ENCODE results near the gene GNA12. TPM values are rescaled to one million over a fixed set of nuclear protein-coding genes. Genes with fewer than 3 reads are reported as not detected.

GNA12 gene
- polyA plus RNA-seq, 1 of the 3 experiments (the other 2 are of a cell fraction): 64.8 TPM

GRCh38 chr7:2716906-2717292 is 127.2 kb downstream of the GNA12 start (continued):
- TF ChIP-seq CTCF (IDR thresholded peaks at IDR 0.05): no peak
- no peak for TF ChIP-seq FOSL2 (IDR thresholded peaks at IDR 0.05; ENCODE audit: borderline replicate concordance, low read depth)
- TF ChIP-seq GABPA (IDR thresholded peaks at IDR 0.05; ENCODE audit: low read depth): no peak

- TF ChIP-seq EP300 (IDR thresholded peaks at IDR 0.05; ENCODE audit: borderline replicate concordance in 1 of 2, low read depth in 1 of 2, low read length in 1 of 2) (no peak), RAD21 (IDR thresholded peaks at IDR 0.05; ENCODE audit: low read length) (no peak), CTCF (IDR thresholded peaks at IDR 0.05) (no peak), GATA2 (CRISPR knock-in tag; IDR thresholded peaks at IDR 0.05) (no peak), FOSL2 (IDR thresholded peaks at IDR 0.05; ENCODE audit: borderline replicate concordance, low read depth) (no peak)
- H4K20me1 ChIP-seq (ENCODE audit: insufficient read depth): no peaks in the 10 kb centered on the region
- no peak overlapping the region for H2AFZ ChIP-seq (ENCODE audit: low read depth)
- H3K4me2 ChIP-seq: no peak overlapping the region
- no peak overlapping the region for H3K9ac ChIP-seq
- H3K36me3 ChIP-seq (replicated peaks in 1 of 2; ENCODE audit: control insufficient read depth in 1 of 2, insufficient read depth in 2 of 2, low read length in 1 of 2): peaks cover 9 to 26% of the 10 kb centered on the region in 2 experiments
- H3K9me2 ChIP-seq: no peaks in the 10 kb centered on the region
- H3K4me1 ChIP-seq (ENCODE audit: control insufficient read depth in 1 of 2, insufficient read depth in 2 of 2, low read depth in 1 of 2, low read length in 1 of 2): peaks cover 0 to 31% of the 10 kb centered on the region in 2 experiments; a peak in 1 of 4 replicates
- 97% methylated on average over 10 of the region's 11 CpGs for WGBS (ENCODE audit: low lambda C conversion rate)
- H3F3A ChIP-seq (replicated peaks; ENCODE audit: insufficient read depth): no peaks in the 10 kb centered on the region
- H3K4me3 ChIP-seq (ENCODE audit: low read depth in 2 of 2, low read length in 1 of 2): no peak overlapping the region
- H3K27me3 ChIP-seq (ENCODE audit: insufficient read depth): no peaks in the 10 kb centered on the region
- H3K9me3 ChIP-seq: no peaks in the 10 kb centered on the region
- no peak for DNase-seq
- H3K27ac ChIP-seq (ENCODE audit: low read depth in 2 of 2, low read length in 1 of 2): no peak overlapping the region
- no peaks in the 10 kb centered on the region for H3K79me2 ChIP-seq (ENCODE audit: insufficient read depth)
- POLR2A ChIA-PET: no interaction called here
- CTCF ChIA-PET: interaction anchor here (0.7 to 7.6 kb wide), 8 partner anchors 10 to 171 kb away, joined by 3 to 94 read pairs (median 16); no protein-coding TSS in a partner anchor
These were observed 127.6 kb downstream of the GNA12 start for GRCh38 chr7:2716488-2716887.

GRCh38 chr7:2715341-2716231 is 128.5 kb downstream of the GNA12 start:
- ChIA-PET POLR2A (no interaction called here), CTCF (interaction anchor here (0.7 to 7.6 kb wide), 8 partner anchors 9 to 172 kb away, joined by 3 to 94 read pairs (median 8); no protein-coding TSS in a partner anchor)
- no peak for DNase-seq
- Histone ChIP-seq H4K20me1 (ENCODE audit: insufficient read depth) (no peaks in the 10 kb centered on the region), H3K9ac (no peak overlapping the region), H3K4me3 (ENCODE audit: low read depth in 2 of 2, low read length in 1 of 2) (no peak overlapping the region), H2AFZ (ENCODE audit: low read depth) (no peak overlapping the region), H3K27me3 (ENCODE audit: insufficient read depth) (no peaks in the 10 kb centered on the region), H3K9me3 (no peaks in the 10 kb centered on the region), H3K9me2 (no peaks in the 10 kb centered on the region), H3K36me3 (replicated peaks in 1 of 2; ENCODE audit: control insufficient read depth in 1 of 2, insufficient read depth in 2 of 2, low read length in 1 of 2) (peaks cover 9 to 26% of the 10 kb centered on the region in 2 experiments), H3K4me2 (no peak overlapping the region), H3F3A (replicated peaks; ENCODE audit: insufficient read depth) (no peaks in the 10 kb centered on the region), H3K79me2 (ENCODE audit: insufficient read depth) (no peaks in the 10 kb centered on the region), H3K4me1 (ENCODE audit: control insufficient read depth in 1 of 2, insufficient read depth in 2 of 2, low read depth in 1 of 2, low read length in 1 of 2) (peaks cover 0 to 31% of the 10 kb centered on the region in 2 experiments; a peak in 1 of 4 replicates), H3K27ac (ENCODE audit: low read depth in 2 of 2, low read length in 1 of 2) (no peak overlapping the region)
- TF ChIP-seq GATA2 (CRISPR knock-in tag; IDR thresholded peaks at IDR 0.05) (0 out of 2 replicates have a peak, but pooled peaks have one; percentile 8), MEF2A (IDR thresholded peaks at IDR 0.05; ENCODE audit: borderline replicate concordance, low read depth) (no peak), IRF3 (IDR thresholded peaks at IDR 0.05; ENCODE audit: low read depth, low read length) (no peak), ELF1 (IDR thresholded peaks at IDR 0.05) (no peak)
- 86% methylated on average over 22 of the region's 22 CpGs for WGBS (ENCODE audit: low lambda C conversion rate)
